ENCODE results near the gene CD47. TPM values are rescaled to one million over a fixed set of nuclear protein-coding genes. Genes with fewer than 3 reads are reported as not detected.

Gene CD47
- total RNA-seq, 1 donor from 2014 or later: 141 TPM

GRCh38 chr3:108001457-108001856 lies 89.4 kb downstream of the CD47 start:
- no peak for DNase-seq (ENCODE audit: low read depth)
- no peak for TF ChIP-seq CTCF (conservative IDR thresholded peaks at IDR 0.05; ENCODE audit: low read depth, low read length)
- H3K4me3 ChIP-seq (ENCODE audit: low read depth, low read length): no peak overlapping the region

GRCh38 chr3:107999215-107999775 lies 91.5 kb downstream of the CD47 start:
- no peak overlapping the region for H3K4me3 ChIP-seq (ENCODE audit: low read depth, low read length)
- DNase-seq (ENCODE audit: low read depth): no peak
- peak; percentile 15 for TF ChIP-seq CTCF (conservative IDR thresholded peaks at IDR 0.05; ENCODE audit: low read depth, low read length)

GRCh38 chr3:107997671-107998070 lies 93.2 kb downstream of the CD47 start:
- no peak overlapping the region for H3K4me3 ChIP-seq (ENCODE audit: low read depth, low read length)
- no peak for DNase-seq (ENCODE audit: low read depth)
- TF ChIP-seq CTCF (conservative IDR thresholded peaks at IDR 0.05; ENCODE audit: low read depth, low read length): no peak

- H3K4me3 ChIP-seq (ENCODE audit: low read depth, low read length): no peak overlapping the region
- no peak for TF ChIP-seq CTCF (conservative IDR thresholded peaks at IDR 0.05; ENCODE audit: low read depth, low read length)
- no peak for DNase-seq (ENCODE audit: low read depth)
These were observed 95.0 kb downstream of the CD47 start for GRCh38 chr3:107995823-107996222.

- no peak overlapping the region for H3K4me3 ChIP-seq (ENCODE audit: low read depth, low read length)
- no peak for DNase-seq (ENCODE audit: low read depth)
- no peak for TF ChIP-seq CTCF (conservative IDR thresholded peaks at IDR 0.05; ENCODE audit: low read depth, low read length)
These were observed 95.7 kb downstream of the CD47 start for GRCh38 chr3:107994956-107995715.

GRCh38 chr3:107994181-107994580 lies 96.7 kb downstream of the CD47 start:
- TF ChIP-seq CTCF (conservative IDR thresholded peaks at IDR 0.05; ENCODE audit: low read depth, low read length): no peak
- DNase-seq (ENCODE audit: low read depth): no peak

GRCh38 chr3:107993771-107994170 lies 97.1 kb downstream of the CD47 start:
- no peak for TF ChIP-seq CTCF (conservative IDR thresholded peaks at IDR 0.05; ENCODE audit: low read depth, low read length)
- DNase-seq (ENCODE audit: low read depth): no peak
- H3K4me3 ChIP-seq (ENCODE audit: low read depth, low read length): no peak overlapping the region

More at GRCh38 chr3:107994181-107994580, 96.7 kb downstream of the CD47 start:
- no peak overlapping the region for H3K4me3 ChIP-seq (ENCODE audit: low read depth, low read length)
